ENCODE data around the gene MACROH2A1. TPM values are rescaled to one million over a fixed set of nuclear protein-coding genes. Genes with fewer than 3 reads are reported as not detected.

MACROH2A1 gene
- total and polyA plus RNA-seq, 2 of the 4 experiments (the other 2 are of a cell fraction): 122 to 126 TPM

GRCh38 chr5:135318037-135318436 is 81.0 kb downstream of the MACROH2A1 start:
- no peak overlapping the region for H3K18ac ChIP-seq (ENCODE audit: low read depth, low read length)
- H3K56ac ChIP-seq (ENCODE audit: extremely low read depth, insufficient read depth, low read length): no peak overlapping the region
- peak overlapping the region; percentile 56; the same call in 1 of the 2 replicates for H4K91ac ChIP-seq (ENCODE audit: insufficient read depth, low read depth, low read length)
- ChIA-PET CTCF (no interaction called here), POLR2A (ENCODE audit: unreplicated experiment) (no interaction called here)
- no peak overlapping the region for H3K4me2 ChIP-seq (ENCODE audit: low read depth, low read length)
- H2BK15ac ChIP-seq (ENCODE audit: low read depth, low read length): 0 out of 3 replicates have a peak overlapping the region, but pooled peaks have one; percentile 45
- WGBS, 2 experiments (ENCODE audit: extremely low coverage in 2 of 2, insufficient read length in 1 of 2): 86% methylated on average over 1 of the region's 4 CpGs; no CpG with 5 or more reads in 1 of the 2 experiments
- no TSS peak for BruUV-seq (replicated peaks)
- no peak overlapping the region for H3K27ac ChIP-seq (ENCODE audit: insufficient read depth, low read length)
- H2BK20ac ChIP-seq (ENCODE audit: low read depth, low read length): no peak overlapping the region
- dilution Hi-C loops (cut with HindIII; ENCODE audit: low sequenced_read_pairs, unreplicated experiment): no loop called here
- H3K4me1 ChIP-seq (ENCODE audit: control insufficient read depth, insufficient read depth, low read length): no peaks in the 10 kb centered on the region
- in situ Hi-C loops (cut with MboI; ENCODE audit: low sequenced_read_pairs): no loop called here
- H4K20me1 ChIP-seq (ENCODE audit: insufficient read depth, low read length): no peaks in the 10 kb centered on the region
- no peaks in the 10 kb centered on the region for H3K36me3 ChIP-seq (ENCODE audit: control insufficient read depth, insufficient read depth, low read length)
- H3K9me3 ChIP-seq (ENCODE audit: control insufficient read depth, insufficient read depth, low read length): no peaks in the 10 kb centered on the region
- DNase-seq (no peak), ATAC-seq (ENCODE audit: low read depth) (no peak)
- H4K8ac ChIP-seq (ENCODE audit: low read depth in 2 of 2, low read length in 2 of 2): peak overlapping the region in 1 of 2 experiments; percentile 38; a peak in 1 of 4 replicates
- no peak overlapping the region for H2AK9ac ChIP-seq (replicated peaks; ENCODE audit: low read depth, low read length, poor library complexity)
- H4K5ac ChIP-seq (ENCODE audit: low read depth, low read length): no peak overlapping the region
- H3K23ac ChIP-seq (ENCODE audit: low read depth, low read length): no peak overlapping the region
- peak overlapping the region; percentile 69; the same call in 1 of the 2 replicates for H2AK5ac ChIP-seq (ENCODE audit: low read depth, low read length)
- H3K14ac ChIP-seq (replicated peaks; ENCODE audit: low read depth, low read length): no peak overlapping the region
- TF ChIP-seq MXI1 (IDR thresholded peaks at IDR 0.05; ENCODE audit: borderline replicate concordance, low read depth, low read length) (no peak), ELK1 (IDR thresholded peaks at IDR 0.05; ENCODE audit: borderline replicate concordance, low read depth, low read length) (no peak), SMC3 (IDR thresholded peaks at IDR 0.05; ENCODE audit: low read depth, low read length) (no peak), CHD1 (IDR thresholded peaks at IDR 0.05; ENCODE audit: low read depth, low read length) (no peak), MAFK (IDR thresholded peaks at IDR 0.05; ENCODE audit: low read depth, low read length) (no peak), RCOR1 (IDR thresholded peaks at IDR 0.05; ENCODE audit: insufficient replicate concordance, low read length) (no peak), USF2 (IDR thresholded peaks at IDR 0.05; ENCODE audit: low read depth, low read length) (no peak), MAZ (IDR thresholded peaks at IDR 0.05; ENCODE audit: borderline replicate concordance, low read depth, low read length) (no peak), RAD21 (IDR thresholded peaks at IDR 0.05; ENCODE audit: low read length) (no peak), CTCF (conservative IDR thresholded peaks at IDR 0.05; ENCODE audit: low read depth, low read length) (no peak)
- peak overlapping the region; percentile 25 for H2AFZ ChIP-seq (replicated peaks; ENCODE audit: low read length, poor library complexity)
- H3K4ac ChIP-seq (ENCODE audit: low read depth, low read length): peak overlapping the region; percentile 59; the same call in 1 of the 2 replicates
- no peaks in the 10 kb centered on the region for H3K79me1 ChIP-seq (ENCODE audit: low read depth in 1 of 2, low read length in 2 of 2)
- peaks cover 7% of the 10 kb centered on the region; the same call in 1 of the 2 replicates for H3K9me1 ChIP-seq (ENCODE audit: insufficient read depth, low read length)
- intact Hi-C loops (cut with micrococcal nuclease): no loop called here
- no peak overlapping the region for H3K9ac ChIP-seq (ENCODE audit: low read depth, low read length)
- H2BK120ac ChIP-seq (ENCODE audit: low read depth, low read length): peak overlapping the region; percentile 33
- no peak overlapping the region for H3K4me3 ChIP-seq (ENCODE audit: insufficient read depth, low read depth, low read length)
- H3K27me3 ChIP-seq (ENCODE audit: control insufficient read depth, insufficient read depth, low read length): no peaks in the 10 kb centered on the region
- H2BK5ac ChIP-seq (ENCODE audit: low read depth, low read length, poor library complexity, severe bottlenecking): no peak overlapping the region

Measured in IMR-90 (cell line).